ENCODE results near the gene ASPSCR1. TPM values are rescaled to one million over a fixed set of nuclear protein-coding genes. Genes with fewer than 3 reads are reported as not detected.

The ASPSCR1 gene
- polyA plus RNA-seq, 1 experiment = 15.4 TPM

DNA sequence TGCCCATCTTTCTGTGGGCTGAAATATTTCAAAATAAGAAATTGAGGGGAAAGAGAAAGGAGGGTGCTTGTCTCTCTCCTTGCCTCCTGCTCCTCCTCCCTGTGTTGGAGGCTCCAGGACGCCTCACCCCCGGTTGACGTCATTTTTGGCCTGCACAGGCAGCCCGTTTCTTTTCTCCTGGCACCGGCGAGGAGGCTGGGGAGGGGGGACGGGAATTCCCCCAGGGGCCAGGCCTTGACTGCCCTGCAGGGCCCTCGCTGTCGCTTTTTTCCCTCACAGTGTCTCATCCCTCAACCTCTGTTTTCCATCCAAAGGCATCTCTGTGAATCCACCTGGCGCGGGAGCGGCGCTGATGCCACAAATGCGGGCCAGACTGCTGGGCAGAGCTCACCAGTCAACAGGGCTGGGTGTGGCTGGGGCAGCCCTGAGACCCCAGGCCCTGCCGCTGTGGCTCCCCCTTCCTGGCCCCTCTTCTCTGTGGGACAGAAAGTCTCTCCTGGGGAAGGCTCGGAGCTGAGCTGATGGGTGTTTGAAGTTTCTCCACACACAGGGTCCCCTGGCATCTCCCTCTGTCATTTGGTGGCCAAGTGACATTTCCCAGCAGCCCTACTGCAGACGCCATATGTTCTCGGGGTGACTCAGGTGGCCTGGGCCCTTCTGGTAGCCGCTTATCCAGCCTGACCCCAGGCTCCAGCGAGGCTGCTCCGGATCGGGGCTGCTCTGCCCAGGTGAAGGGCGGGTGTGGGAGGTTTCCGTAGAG is 29.2 kb downstream of the ASPSCR1 start:
- TF ChIP-seq, protein P1, sequence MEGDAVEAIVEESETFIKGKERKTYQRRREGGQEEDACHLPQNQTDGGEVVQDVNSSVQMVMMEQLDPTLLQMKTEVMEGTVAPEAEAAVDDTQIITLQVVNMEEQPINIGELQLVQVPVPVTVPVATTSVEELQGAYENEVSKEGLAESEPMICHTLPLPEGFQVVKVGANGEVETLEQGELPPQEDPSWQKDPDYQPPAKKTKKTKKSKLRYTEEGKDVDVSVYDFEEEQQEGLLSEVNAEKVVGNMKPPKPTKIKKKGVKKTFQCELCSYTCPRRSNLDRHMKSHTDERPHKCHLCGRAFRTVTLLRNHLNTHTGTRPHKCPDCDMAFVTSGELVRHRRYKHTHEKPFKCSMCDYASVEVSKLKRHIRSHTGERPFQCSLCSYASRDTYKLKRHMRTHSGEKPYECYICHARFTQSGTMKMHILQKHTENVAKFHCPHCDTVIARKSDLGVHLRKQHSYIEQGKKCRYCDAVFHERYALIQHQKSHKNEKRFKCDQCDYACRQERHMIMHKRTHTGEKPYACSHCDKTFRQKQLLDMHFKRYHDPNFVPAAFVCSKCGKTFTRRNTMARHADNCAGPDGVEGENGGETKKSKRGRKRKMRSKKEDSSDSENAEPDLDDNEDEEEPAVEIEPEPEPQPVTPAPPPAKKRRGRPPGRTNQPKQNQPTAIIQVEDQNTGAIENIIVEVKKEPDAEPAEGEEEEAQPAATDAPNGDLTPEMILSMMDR (IDR thresholded peaks at IDR 0.05; ENCODE audit: insufficient read depth, low read depth, low read length) = no peak
- H3K4me3 ChIP-seq (ENCODE audit: low read depth, low read length) = no peak overlapping the region
- DNase-seq (ENCODE audit: low read depth) = no peak
- no peaks in the 10 kb centered on the region for H3K27me3 ChIP-seq (ENCODE audit: control insufficient read depth, insufficient read depth, low read length)
- H3K36me3 ChIP-seq (ENCODE audit: control insufficient read depth, insufficient read depth, low read length) = peaks cover 2% of the 10 kb centered on the region; the same call in 1 of the 2 replicates
- ChIA-PET CTCF (no interaction called here), POLR2A (no interaction called here)

- H3K36me3 ChIP-seq (ENCODE audit: control insufficient read depth, insufficient read depth, low read length) = peaks cover 2% of the 10 kb centered on the region; the same call in 1 of the 2 replicates
- DNase-seq (ENCODE audit: low read depth) = no peak
- TF ChIP-seq, protein P1 (IDR thresholded peaks at IDR 0.05; ENCODE audit: insufficient read depth, low read depth, low read length) = no peak
- H3K27me3 ChIP-seq (ENCODE audit: control insufficient read depth, insufficient read depth, low read length) = no peaks in the 10 kb centered on the region
- H3K4me3 ChIP-seq (ENCODE audit: low read depth, low read length) = no peak overlapping the region
- CTCF ChIA-PET = no interaction called here
- POLR2A ChIA-PET = no interaction called here
Measured at GRCh38 chr17:82007228-82007494, 29.7 kb downstream of the ASPSCR1 start.

DNA sequence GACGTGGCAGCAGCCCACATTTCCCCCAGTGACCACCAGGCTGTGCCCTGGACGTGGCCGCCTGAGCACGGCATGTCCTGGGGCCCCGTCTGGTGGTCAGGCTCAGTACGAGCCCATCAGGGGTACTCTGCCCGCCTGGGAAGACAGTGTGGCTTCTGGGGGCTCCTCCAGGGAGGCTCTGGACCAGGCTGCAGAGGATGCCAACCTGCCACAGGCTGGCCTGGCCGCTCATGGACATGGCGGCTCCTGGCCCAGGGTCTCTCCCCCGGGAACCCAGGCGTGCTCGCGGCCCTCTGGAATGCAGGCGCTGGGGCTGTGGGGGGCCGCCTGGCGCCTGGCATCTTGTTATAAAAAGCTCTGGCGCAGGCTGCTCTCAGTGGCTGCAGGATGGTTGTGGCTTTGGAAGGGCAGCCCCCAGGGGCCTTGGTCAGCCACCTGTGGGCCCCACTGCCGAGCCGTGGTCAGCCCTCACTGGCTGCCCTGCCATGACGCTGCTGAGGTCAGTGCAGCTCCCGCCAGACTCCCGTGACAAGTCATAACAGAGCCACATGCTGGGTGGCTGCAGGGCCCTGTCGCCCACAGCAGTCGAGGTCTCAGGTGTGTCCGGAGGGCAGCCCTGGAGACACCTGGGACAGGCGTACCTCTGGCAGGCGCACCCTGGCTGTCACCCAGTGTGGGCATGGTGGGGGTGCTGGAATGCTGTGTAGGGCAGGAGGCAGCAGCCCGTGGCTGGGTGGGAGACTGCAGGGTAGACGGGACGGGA is 30.2 kb downstream of the ASPSCR1 start:
- Histone ChIP-seq H3K27me3 (ENCODE audit: control insufficient read depth, insufficient read depth, low read length) (no peaks in the 10 kb centered on the region), H3K36me3 (ENCODE audit: control insufficient read depth, insufficient read depth, low read length) (peaks cover 2% of the 10 kb centered on the region; the same call in 1 of the 2 replicates), H3K4me3 (ENCODE audit: low read depth, low read length) (no peak overlapping the region)
- CTCF ChIA-PET = interaction anchor here (0.5 to 1.4 kb wide), 2 partner anchors 12 to 17 kb away, joined by 3 to 4 read pairs; no protein-coding TSS in a partner anchor
- DNase-seq (ENCODE audit: low read depth) = no peak
- TF ChIP-seq, protein P1 (IDR thresholded peaks at IDR 0.05; ENCODE audit: insufficient read depth, low read depth, low read length) = no peak
- POLR2A ChIA-PET = no interaction called here

- CTCF ChIA-PET = interaction anchor here (0.5 to 2.1 kb wide), 3 partner anchors 12 to 48 kb away, joined by 3 to 12 read pairs (median 4); partner anchors contain the start of gene NOTUM
- TF ChIP-seq, protein P1 (IDR thresholded peaks at IDR 0.05; ENCODE audit: insufficient read depth, low read depth, low read length) = no peak
- no peaks in the 10 kb centered on the region for H3K27me3 ChIP-seq (ENCODE audit: control insufficient read depth, insufficient read depth, low read length)
- POLR2A ChIA-PET = interaction anchor here (0.5 kb wide), 1 partner anchor 15 kb away, joined by 4 read pairs; the partner anchor contains the start of genes CENPX and LRRC45
- no peak for DNase-seq (ENCODE audit: low read depth)
- H3K4me3 ChIP-seq (ENCODE audit: low read depth, low read length) = no peak overlapping the region
- peaks cover 2% of the 10 kb centered on the region; the same call in 1 of the 2 replicates for H3K36me3 ChIP-seq (ENCODE audit: control insufficient read depth, insufficient read depth, low read length)
Measured at GRCh38 chr17:82008258-82008940, 31.0 kb downstream of the ASPSCR1 start.
